HG02763 (cell line): ENCODE data around the gene TULP4.
"Not testable (repeated sequence)": the region's sequence is repeated elsewhere in the genome, so short reads cannot be mapped to it uniquely, and the experiment has no call there.

Experiments
- ATAC-seq: cut with Tn5 transposase; IDR thresholded peaks from one replicate; pipeline ENCODE4 v1.9.1; 2021; ENCODE audit warnings: mild to moderate bottlenecking, moderate library complexity; ENCODE audit not compliant: unreplicated experiment

The TULP4 gene

DNA sequence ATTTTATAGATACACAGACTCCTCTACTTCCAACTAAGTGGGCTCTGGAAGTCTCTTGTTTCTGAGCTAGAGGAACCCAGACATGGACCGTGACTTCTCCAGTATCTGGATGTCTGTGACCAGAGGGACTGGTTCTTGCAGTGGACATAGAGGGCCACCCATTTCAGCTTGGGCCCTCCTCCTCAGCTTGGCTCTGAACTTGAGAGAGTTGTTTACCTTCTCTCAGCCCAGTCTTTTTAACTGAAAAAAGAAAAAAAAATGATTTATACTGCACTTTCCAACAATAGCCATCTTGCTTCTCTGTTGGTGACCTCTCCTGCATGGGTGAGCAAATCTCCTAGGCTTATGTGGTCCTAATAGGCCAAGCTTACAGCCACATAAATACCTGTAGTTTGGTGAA lies 187.3 kb downstream of the TULP4 start:
- ATAC-seq: no peak

DNA sequence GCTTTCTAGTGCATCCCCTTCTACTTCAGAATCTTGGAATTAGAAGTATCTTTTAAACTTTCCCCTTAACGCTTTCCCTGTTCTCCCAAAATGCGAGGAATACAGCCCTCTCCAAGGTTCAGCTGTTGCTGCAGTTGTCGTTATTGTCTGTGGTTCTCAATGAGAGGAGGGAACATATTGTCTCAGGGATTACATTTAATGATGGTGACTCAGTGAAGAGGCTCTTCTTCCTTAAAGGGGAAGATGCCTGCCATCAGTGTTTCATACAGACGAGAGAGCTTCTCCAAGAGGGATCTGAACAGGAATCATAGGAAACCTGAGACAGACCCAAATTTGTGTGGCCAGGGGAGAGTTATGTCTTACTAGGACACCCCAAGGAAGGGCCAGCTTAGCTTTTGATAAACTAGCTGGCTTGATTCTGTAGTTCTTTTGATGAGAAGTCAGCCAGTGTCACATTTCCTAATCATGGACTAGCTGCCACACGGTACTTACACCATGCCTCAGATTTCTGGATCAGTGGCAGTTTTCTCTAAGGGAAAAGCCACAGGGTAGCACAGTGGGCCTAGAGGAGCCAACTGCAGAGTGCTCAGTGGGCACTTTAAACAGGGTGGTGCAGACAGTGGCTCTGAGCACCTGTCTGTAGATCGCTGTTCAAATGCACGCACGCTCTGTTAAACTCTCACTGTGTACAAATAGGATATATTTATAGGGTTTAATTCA lies 187.9 kb downstream of the TULP4 start:
- ATAC-seq: no peak

DNA sequence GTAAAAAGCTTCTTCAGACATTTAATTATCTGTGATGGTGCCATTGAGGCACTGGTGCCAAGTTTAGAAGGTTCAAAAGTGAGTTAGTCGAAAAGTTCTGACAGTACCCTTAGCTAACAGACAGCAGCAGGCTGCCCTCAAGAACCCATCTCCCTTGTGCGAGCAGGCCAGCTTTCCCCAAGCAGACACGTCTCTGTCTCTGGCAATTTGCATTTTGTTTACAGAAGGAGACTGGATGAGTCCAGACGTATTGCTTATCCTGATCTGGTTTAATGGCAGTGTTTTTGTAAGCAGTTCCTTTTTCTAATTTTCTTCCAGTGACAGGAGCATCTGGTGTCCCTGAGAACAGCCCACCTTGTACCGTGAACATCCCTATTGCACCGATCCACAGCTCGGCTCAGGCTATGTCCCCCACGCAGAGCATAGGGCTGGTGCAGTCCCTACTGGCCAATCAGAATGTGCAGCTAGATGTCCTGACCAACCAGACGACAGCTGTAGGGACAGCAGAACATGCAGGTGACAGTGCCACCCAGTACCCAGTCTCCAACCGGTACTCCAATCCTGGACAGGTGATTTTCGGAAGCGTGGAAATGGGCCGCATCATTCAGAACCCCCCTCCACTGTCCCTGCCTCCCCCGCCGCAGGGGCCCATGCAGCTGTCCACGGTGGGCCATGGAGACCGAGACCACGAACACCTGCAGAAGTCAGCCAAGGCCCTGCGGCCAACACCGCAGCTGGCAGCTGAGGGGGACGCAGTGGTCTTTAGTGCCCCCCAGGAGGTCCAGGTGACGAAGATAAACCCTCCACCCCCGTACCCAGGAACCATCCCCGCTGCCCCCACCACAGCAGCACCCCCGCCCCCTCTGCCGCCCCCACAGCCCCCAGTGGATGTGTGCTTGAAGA lies 189.3 kb downstream of the TULP4 start:
- no peak for ATAC-seq

DNA sequence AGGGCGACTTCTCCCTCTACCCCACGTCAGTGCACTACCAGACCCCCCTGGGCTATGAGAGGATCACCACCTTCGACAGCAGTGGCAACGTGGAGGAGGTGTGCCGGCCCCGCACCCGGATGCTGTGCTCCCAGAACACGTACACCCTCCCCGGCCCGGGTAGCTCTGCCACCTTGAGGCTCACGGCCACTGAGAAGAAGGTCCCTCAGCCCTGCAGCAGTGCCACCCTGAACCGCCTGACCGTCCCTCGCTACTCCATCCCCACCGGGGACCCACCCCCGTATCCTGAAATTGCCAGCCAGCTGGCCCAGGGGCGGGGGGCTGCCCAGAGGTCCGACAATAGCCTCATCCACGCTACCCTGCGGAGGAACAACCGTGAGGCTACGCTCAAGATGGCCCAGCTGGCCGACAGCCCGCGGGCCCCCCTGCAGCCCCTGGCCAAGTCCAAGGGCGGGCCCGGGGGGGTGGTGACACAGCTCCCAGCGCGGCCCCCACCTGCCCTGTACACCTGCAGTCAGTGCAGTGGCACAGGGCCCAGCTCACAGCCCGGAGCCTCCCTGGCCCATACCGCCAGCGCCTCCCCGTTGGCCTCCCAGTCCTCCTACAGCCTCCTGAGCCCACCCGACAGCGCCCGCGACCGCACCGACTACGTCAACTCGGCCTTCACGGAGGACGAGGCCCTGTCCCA lies 190.1 kb downstream of the TULP4 start:
- no peak for ATAC-seq

DNA sequence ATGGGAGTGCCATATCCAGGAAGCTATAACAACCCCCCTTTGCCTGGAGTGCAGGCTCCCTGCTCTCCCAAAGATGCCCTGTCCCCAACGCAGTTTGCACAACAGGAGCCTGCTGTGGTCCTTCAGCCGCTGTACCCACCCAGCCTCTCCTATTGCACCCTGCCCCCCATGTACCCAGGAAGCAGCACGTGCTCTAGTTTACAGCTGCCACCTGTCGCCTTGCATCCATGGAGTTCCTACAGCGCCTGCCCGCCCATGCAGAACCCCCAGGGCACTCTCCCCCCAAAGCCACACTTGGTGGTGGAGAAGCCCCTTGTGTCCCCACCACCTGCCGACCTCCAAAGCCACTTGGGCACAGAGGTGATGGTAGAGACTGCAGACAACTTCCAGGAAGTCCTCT lies 191.0 kb downstream of the TULP4 start:
- ATAC-seq: no peak

DNA sequence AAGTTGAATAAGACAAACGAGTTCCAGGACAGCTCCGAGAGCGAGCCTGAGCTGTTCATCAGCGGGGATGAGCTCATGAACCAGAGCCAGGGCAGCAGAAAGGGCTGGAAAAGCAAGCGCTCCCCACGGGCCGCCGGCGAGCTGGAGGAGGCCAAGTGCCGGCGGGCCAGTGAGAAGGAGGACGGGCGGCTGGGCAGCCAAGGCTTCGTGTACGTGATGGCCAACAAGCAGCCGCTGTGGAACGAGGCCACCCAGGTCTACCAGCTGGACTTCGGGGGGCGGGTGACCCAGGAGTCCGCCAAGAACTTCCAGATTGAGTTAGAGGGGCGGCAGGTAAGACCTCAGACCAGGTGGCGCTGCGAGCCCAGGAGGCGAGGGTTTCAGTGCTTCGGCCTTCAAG lies 191.6 kb downstream of the TULP4 start:
- ATAC-seq: no peak

DNA sequence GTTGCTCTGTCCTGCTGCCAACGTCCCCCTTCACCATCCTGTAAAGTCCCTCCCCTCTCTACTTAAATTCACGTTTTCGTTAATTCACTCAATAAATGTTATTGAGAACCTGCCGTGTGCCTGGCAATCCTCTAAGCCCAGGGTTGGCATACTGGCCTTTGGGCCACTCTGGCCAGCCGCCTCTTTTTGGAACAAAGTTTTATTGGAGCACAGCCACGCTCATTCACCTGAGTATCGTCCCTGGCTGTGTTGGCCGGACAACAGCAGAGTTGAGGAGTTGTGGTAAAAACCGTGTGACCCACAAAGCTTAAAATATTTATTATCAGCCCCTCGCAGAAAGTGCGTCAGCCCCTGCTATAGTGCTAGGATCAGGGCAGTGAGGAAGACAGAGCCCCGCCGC lies 192.9 kb downstream of the TULP4 start:
- no peak for ATAC-seq

DNA sequence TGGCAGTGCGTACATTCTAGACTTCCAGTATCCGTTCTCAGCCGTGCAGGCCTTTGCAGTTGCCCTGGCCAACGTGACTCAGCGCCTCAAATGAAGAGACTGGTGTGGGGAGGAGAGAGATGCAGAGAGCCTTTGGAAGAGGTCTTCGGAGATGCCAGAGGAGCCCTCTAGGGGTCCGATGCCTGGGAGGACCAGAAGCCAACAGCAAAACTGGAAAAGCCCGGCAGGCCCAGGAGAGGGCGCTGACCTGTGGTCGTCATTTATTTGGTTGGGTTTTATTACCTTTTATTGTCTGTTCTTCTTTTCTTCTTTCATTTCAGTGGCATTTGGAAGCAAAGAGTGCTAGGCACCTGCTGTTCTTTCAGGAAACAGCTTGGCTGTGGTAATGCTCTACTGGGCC lies 194.3 kb downstream of the TULP4 start:
- no peak for ATAC-seq

DNA sequence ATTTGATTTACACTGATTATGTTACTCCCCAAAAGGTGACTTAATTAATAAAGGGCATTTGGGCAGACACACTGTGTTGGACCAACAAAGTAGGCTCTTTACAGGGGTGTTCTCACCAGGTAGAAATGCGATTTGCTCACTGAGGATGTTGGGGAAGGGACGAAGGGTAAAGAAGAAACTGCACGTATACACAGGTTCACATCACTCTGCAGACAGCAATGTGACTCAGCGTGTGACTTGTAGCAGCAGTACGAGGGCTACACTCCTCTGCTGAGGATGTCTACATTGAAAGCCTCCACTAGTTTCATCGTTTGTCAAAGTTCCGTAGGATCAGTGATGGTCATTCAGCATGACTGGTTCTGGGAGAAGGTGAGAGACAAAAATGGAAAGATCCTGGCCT lies 194.9 kb downstream of the TULP4 start:
- no peak for ATAC-seq

DNA sequence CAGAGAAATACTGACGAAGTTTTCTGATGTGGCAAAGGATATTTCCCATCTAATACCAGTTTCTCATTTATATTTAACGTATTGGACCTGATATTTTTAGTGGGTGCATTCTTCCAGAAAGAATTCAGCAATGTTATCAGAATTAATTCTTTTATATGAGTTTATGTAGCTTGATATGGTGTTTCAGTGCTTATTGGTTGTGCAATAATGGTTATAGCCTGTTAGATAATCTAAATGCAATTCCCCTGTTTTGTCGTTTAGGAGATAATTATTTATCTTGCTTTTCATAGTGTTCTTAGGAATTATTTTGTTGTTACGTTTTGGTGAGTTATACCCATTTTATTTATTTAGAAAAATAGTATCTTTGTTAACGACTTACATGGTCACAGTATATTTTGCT lies 196.2 kb downstream of the TULP4 start:
- ATAC-seq: no peak

DNA sequence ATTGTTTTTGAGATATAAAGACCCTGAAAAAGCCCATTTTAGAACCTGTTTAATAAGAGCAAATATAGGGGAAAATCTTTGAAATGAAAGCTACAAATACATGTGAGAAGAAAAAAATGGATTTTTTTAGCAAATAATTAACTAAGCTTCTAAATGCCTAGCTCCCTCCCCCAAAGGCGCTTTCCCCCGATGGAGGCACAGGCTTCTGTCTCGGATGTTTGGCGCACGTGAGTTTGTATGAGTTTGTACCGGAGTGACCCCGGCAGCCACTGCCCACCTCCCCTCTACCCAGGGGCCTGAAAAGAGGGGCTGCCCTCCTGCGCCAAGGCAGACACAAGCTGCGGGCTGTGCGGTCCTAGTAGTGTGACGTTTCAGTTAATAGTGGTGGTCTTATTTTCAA lies 197.2 kb downstream of the TULP4 start:
- ATAC-seq: no peak

DNA sequence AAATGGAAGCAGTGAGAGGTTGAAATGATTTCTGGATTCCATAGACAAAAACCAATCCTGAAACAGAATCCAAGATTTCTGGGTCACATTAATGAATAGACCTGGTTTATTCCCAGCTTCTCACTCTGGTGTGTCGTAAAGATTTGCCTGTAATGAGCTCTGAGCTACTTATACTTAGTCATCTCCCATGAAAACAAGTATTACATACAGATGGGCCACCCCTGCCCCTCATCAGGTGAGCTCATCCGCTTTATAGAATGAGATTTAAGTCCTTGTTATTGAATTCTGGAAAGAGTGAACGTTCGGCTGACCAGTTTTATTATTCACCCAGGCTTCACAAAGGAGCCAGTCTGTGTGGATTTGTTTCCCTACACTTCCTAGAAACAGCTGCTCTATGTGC lies 200.5 kb downstream of the TULP4 start:
- ATAC-seq: no peak

DNA sequence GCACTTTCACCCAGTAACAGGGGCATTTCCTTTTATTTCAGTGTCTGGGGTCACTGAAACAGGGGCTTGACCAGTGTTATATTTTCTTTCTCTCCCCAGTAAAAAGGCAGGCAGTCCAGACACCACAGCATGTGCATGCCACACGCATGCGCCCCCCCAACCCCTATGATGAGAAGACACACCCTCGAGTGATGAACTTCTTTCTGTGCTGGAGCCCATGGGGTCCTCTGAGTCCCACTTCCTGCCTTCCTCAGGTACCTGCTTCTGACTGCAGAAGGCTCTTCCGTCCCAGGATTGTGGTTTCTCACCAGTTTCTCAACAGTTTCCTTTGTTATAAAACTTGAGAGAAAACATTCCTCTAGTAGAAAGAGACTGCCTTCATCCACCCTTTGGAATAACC lies 201.9 kb downstream of the TULP4 start:
- no peak for ATAC-seq

DNA sequence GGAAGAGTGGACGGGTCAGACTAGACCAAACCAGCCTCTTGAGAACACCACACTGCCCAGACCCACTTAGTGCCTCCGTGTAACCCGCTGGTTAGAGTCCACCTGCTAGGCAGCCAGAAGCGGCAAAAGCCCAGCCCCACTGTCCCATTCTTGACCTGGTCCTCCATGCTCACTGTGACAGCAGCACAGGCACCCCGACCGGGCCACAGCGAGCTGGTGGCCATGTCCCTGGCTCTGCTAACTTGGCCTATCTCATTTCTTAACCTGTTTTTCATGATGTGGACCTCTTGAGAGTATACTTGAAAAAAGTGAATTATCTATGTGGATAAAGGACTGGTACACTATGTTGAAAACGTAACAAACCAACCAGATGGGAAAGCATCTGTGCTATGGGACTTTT lies 202.7 kb downstream of the TULP4 start:
- no peak for ATAC-seq

DNA sequence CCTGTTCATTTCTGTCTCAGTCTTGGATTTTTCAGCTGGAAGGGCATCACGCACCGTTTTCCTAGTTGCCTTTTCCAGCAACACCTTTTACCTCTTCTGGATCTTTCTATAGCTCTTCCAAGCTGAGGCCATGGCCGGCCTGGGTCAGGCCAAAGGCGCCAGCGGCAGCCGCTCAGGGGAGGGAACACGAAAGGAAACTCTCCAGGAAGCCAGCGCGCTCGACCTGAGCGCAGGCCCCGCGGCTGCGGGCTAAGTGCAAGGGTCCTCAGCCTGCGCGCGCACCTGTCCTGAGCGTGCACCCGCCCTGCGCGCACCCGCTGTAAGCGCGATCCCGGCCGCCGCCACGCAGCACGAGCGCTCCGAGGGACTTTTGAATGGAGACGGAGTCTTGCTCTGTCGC lies 203.8 kb downstream of the TULP4 start:
- no peak for ATAC-seq

DNA sequence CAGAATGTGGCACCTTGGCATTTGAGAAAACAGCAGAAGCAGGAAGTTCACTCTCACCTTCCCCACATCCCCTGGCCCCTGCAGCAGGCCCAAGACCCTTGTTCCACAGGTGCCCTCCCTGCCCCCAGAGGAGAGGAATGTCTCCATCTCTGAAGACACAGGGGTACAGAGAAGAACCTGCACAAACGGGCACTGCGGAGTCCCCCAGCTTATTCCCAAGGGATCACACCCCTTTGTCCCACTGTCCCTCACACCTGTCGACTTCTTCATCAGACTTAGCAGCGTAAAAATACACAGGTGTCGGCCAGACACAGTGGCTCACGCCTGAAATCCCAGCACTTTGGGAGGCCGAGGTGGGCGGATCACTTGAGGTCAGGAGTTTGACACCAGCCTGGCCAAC lies 204.8 kb downstream of the TULP4 start:
- ATAC-seq: no peak

DNA sequence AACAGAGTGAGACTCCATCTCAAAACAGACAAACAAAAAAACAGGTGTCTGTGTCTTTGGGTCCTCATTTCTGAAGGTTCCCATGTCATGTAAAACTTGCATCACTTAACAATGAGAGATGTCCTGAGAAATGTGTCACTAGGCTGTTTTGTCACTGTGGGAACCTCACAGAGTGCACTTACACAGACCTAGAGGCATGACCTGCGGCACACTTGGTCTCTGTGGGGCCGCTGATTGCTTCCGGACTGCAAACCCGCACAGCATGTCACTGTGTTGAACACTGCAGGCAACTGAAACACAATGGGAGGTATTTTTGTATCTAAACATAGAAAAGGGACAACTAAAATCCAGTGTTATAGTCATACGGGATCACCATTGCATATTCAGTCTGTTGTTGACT lies 205.3 kb downstream of the TULP4 start:
- no peak for ATAC-seq

DNA sequence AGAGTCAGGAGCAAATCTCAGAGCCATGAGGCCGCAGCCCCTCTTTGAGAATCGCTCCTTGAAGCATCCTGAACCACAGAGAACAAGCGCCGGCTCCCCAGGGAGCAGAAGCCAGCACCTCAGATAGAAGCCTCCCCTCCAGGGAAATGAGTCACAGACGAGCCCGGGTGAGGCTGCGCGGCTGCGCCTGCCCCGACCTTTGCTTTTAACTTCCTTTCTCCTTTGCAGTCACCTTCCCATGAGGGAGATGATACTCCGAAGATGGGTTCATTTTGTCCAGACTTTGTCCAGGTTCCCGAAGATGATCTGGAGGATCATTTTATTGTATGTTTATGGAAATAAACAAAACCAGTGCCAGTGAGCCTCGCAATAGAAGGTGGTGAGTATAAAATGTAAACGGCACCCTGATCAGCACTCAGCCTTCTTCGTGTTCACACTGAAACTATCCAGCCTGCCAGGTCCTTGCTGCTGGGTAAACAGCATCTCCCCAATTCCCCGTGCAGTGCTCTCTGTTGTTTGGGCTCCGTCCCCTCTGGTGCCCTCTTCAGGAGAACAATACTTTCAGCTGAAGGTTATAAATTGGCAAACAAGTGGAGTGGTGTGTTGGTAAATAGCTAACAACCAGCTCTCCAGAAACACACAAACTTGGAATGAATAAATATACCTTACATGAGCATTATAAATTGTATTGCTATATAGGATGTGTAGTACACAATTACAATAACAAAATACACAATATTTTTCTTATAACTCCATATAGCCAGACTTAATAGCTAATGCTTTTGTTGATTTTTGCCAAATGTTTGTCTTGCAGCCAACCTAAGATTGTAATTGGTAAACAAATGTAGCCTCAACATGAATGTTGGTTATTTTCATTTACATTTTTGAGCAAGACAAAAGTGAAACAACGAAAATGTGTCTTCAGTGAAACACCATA lies 206.2 kb downstream of the TULP4 start:
- ATAC-seq: peak; percentile 73

DNA sequence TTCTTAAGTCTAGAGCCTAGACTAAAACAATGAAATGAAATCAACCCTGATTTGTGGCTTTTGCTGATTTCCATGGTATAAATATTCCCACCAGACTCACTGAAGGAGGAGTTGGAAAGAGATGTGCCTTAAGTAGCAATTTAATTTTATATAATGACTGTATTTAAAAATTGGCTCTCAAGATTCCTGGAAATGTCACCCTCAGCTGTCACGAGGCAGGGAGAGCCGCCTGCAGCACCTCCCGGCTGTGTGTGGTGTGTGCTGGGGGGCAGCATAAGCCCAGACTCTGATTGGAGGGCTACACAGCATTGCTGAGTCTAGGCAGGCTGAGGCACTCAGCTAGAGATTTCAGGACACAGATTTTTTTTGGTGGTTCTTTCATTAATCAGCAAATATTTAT lies 207.0 kb downstream of the TULP4 start:
- no peak for ATAC-seq

DNA sequence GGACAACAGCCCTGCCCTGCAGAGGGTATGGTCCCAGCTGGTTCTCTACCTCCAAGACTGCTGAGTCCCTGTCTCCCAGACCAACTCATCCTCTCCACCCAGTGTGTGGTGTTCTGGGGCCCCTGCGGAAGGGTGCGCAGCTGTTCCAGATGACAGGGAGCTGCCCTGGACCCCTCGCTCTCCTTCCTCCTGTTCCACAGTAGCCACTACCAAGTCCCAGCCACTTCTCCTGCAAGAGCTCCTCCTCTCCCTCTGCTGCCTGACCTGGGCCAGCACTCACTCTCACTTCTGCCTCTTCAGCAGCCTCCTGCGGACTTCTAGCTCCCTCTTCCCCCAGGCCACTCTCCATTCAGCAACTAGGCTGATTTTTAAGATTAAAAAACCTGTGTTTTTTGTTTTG lies 207.5 kb downstream of the TULP4 start:
- no peak for ATAC-seq

DNA sequence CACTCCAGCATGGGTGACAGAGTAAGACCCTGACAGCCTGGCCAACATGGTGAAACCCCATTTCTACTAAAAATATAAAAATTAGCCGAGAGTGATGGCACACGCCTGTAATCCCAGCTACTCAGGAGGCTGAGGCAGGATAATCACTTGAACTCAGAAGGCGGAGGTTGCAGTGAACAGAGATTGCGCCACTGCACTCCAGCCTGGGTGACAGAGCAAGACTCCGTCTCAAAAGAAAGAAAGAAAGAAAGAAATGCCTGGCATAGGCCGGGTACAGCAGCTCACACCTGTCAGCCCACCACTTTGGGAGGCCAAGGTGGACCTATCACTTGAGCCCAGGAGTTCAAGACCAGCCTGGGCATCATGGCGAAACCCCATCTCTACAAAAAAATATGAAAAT lies 208.7 kb downstream of the TULP4 start:
- not testable (repeated sequence) for ATAC-seq
